PC-9 (cell line): ENCODE results near the gene NLE1.

Source experiments
- EZH2 ChIP-seq: fragments of 200-600 bp; sonication (generic); IDR thresholded peaks from 2 replicates; pipeline ENCODE4 v1.8.0; 2017; ENCODE audit warnings: antibody characterized with exemption, low read depth
- TF ChIP-seq, protein P1 (sequence below): fragments of 200-600 bp; sonication (generic); conservative IDR thresholded peaks from 2 replicates; pipeline ENCODE4 v1.6.1; 2017; ENCODE audit warnings: mixed run types, antibody characterized with exemption, mild to moderate bottlenecking, moderate library complexity

DNA sequence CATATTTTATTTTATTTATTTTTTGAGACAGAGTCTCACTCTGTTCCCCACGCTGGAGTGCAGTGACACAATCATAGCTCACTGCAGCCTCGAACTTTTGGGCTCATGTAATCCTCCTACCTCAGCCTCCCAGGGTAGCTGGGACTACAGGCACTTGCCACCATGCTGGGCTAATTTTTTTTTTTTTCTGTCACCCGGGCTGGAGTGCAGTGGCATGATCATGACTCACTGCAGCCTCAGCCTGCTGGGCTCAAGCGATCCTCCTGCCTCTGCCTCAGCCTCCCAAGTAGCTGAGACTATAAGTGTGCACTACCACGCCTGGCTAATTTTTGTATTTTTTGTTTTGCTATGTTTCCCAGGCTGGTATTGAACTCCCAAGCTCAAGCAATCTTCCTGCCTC lies 22.6 kb upstream of the NLE1 start:
- TF ChIP-seq, protein P1, sequence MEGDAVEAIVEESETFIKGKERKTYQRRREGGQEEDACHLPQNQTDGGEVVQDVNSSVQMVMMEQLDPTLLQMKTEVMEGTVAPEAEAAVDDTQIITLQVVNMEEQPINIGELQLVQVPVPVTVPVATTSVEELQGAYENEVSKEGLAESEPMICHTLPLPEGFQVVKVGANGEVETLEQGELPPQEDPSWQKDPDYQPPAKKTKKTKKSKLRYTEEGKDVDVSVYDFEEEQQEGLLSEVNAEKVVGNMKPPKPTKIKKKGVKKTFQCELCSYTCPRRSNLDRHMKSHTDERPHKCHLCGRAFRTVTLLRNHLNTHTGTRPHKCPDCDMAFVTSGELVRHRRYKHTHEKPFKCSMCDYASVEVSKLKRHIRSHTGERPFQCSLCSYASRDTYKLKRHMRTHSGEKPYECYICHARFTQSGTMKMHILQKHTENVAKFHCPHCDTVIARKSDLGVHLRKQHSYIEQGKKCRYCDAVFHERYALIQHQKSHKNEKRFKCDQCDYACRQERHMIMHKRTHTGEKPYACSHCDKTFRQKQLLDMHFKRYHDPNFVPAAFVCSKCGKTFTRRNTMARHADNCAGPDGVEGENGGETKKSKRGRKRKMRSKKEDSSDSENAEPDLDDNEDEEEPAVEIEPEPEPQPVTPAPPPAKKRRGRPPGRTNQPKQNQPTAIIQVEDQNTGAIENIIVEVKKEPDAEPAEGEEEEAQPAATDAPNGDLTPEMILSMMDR, result no peak
- TF ChIP-seq EZH2, result no peak
